Adipose tissue (tissue), 3 donors: Measurements from ENCODE around the gene ATP2C1. TPM values are rescaled to one million over a fixed set of nuclear protein-coding genes. Genes with fewer than 3 reads are reported as not detected.
"Not testable (repeated sequence)": the region's sequence is repeated elsewhere in the genome, so short reads cannot be mapped to it uniquely, and the experiment has no call there.

ENCODE experiments used
- H3K27ac ChIP-seq: one replicate; pipeline ENCODE4 v1.5.1; 2013; ENCODE audit warnings: low read depth, low read length
- WGBS, 3 donors: extraction: QIAGEN DNeasy Blood & Tissue Kit; methylation state at CpG; one replicate each; pipeline ENCODE4 v1.1.7; 2013; 5-methylcytosine and 5-hydroxymethylcytosine counted together
- polyA plus RNA-seq, 3 donors: library from polyadenylated mRNA; stranded (reverse); fragments of 200-250 nt; gene quantifications; one replicate each; pipeline ENCODE4 v1.2.3, GENCODE V29; 2013
- donor health status: healthy with polysubstance abuse.
- donor health status: Bipolar disorder and iron deficiency.
- donor health status: healthy.

Gene ATP2C1
- polyA plus RNA-seq, 3 donors = 21.5 to 38.9 (median 26.0) TPM

DNA sequence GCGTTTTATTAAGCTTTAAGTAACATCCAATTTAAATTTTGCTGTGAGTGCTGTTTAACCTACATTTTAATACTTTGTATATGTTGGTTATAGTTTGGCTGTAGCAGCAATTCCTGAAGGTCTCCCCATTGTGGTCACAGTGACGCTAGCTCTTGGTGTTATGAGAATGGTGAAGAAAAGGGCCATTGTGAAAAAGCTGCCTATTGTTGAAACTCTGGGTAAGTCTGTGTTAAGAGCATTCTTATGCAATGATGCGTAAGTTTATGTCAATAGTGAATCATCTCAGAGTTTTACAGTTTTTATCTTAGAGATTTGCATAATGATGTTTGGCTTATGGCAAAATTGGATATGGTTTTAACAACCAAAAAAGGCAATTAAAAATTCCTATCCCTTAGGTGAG, 70.0 kb downstream of the ATP2C1 start:
- 81 to 96% (median 82%) methylated on average over 3 of the region's 3 CpGs for WGBS, 3 donors
- H3K27ac ChIP-seq = no peak overlapping the region

DNA sequence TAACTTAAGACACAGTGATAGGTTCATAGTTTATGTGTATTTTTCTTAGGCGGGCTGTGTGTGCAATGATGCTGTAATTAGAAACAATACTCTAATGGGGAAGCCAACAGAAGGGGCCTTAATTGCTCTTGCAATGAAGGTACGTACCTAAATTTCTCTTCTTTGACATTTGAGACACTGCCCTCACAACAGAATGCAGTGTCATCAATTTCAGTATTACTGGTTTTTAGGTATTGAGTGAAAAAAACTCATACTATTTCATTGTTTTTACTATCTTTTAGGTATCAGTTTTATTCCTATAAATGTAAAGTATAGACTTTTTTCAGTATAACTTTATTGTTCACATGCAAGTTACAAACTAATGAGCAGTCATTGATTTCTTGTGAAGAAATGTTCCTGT, 73.4 kb downstream of the ATP2C1 start:
- WGBS, 3 donors = 96 to 99% (median 97%) methylated on average over 2 of the region's 2 CpGs
- no peak overlapping the region for H3K27ac ChIP-seq

DNA sequence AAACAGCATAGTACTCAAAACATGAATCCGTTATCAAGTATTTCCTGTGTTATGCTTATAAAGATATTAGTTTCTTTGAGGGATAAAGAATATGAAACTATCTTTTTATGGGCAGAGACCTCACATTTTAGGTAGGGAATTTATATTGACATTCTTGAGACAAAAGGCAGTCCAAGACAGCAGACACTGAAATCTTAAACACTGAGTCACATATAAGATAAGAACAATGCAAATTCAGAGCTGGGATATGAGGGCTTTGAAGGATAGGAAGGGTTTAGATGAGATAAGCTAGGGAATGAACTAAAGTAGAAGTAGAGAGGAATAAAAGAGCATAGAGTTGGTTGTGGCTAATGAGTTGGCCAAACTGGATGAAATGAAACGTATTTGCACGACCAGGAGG, 74.3 kb downstream of the ATP2C1 start:
- no peak overlapping the region for H3K27ac ChIP-seq
- WGBS, 3 donors = 85 to 95% (median 95%) methylated on average over 3 of the region's 3 CpGs

- H3K27ac ChIP-seq = no peak overlapping the region
- 98 to 100% (median 99%) methylated on average over 2 of the region's 2 CpGs for WGBS, 3 donors
Observed at GRCh38 chr3:130969621-130970020, 75.7 kb downstream of the ATP2C1 start.

DNA sequence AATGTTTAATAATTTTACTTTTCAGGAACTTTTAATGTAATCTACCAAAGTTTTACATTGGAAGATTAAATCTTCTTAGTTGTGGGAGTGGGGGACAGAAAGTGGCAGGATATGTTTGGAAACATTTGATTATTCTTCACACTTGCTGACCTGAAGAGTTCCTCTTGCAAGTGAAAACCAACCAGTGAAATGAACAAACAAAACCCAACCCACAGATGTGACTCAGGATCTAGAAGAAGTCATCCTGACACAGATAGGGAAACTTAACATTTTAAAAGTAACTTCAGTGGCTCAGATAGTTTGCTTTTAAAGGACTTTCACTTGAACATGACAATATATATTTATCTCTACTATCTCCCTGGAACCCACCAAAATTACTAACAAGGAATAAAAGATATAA, 77.3 kb downstream of the ATP2C1 start:
- no peak overlapping the region for H3K27ac ChIP-seq

GRCh38 chr3:130972592-130972991, 78.7 kb downstream of the ATP2C1 start:
- not testable (repeated sequence) for H3K27ac ChIP-seq
- 95 to 100% (median 95%) methylated on average over 2 of the region's 2 CpGs for WGBS, 3 donors

- 84 to 90% (median 88%) methylated on average over 5 of the region's 5 CpGs for WGBS, 3 donors
- H3K27ac ChIP-seq = no peak overlapping the region
Observed at GRCh38 chr3:130973406-130973805, 79.5 kb downstream of the ATP2C1 start.

DNA sequence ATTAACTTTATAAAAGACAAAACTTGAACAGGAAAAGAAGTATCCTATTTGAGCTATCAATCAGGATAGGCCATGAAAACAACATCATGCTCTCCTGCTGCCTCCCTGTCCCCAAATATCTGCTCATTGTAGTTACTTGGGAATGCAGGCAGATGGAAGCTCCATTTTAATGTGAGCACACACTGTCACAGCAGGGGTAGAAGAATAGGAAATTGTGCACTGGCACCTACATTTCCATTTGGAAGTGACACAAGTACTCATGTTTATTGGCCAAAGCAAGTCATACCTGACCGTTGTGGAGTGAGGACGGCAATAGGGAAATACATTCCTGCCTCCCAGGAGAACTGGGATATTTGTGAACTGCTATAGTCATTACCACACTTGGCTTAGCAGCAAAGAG, 80.3 kb downstream of the ATP2C1 start:
- WGBS, 3 donors = 82 to 97% (median 95%) methylated on average over 2 of the region's 2 CpGs

GRCh38 chr3:130975251-130975650, 81.4 kb downstream of the ATP2C1 start:
- whole genome bisulfite sequencing, 3 donors = 95 to 99% (median 99%) methylated on average over 3 of the region's 3 CpGs

More for the DNA sequence above, 80.3 kb downstream of the ATP2C1 start:
- H3K27ac ChIP-seq = no peak overlapping the region

DNA sequence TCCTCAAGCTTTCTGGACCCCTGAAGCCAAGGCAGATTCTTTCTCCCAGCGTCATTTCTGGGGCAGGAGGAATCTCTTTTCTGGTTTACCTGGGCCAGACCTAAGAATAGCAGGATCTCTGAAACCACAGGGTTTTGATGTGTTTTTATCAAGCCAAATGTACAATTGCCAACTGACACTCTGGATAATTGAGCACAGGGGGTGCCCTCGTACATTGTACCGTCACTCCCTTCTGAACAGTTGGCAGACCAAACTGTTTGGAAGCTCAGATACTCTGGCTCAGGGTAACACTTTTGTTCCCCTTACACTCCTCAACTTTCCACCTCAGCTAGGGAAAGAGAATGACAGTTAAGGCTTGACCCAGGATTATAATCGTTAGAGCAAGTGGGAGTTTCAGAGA, 82.8 kb downstream of the ATP2C1 start:
- WGBS, 3 donors = 75 to 89% (median 81%) methylated on average over 4 of the region's 4 CpGs
- no peak overlapping the region for H3K27ac ChIP-seq

More at GRCh38 chr3:130975251-130975650, 81.4 kb downstream of the ATP2C1 start:
- no peak overlapping the region for H3K27ac ChIP-seq

- H3K27ac ChIP-seq = no peak overlapping the region
- WGBS, 3 donors = 73 to 91% (median 84%) methylated on average over 2 of the region's 2 CpGs
Observed at GRCh38 chr3:130979117-130979516, 85.2 kb downstream of the ATP2C1 start.

- H3K27ac ChIP-seq = no peak overlapping the region
- WGBS, 3 donors = 88 to 95% (median 91%) methylated on average over 2 of the region's 2 CpGs
Observed at GRCh38 chr3:130981469-130981868, 87.6 kb downstream of the ATP2C1 start.

DNA sequence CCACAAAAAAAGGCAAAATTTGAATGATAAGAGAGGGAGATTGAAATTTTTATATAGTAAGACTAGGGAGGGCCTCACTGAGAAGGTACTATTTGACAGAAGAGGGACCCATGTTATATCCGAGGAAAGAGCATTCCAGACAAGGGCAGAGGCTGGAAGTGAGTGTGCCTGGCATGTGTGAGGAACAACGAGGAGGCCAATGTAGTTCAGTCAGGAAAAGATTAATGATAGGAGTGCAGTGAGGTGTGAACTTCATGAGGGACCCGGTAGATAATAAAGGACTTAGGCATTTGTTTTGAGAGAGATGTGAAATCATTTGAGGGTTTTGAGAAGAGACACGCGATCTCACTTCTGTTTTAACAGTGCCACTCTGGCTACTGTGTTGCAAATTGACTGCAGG, 96.4 kb downstream of the ATP2C1 start:
- WGBS, 3 donors = 63 to 74% (median 63%) methylated on average over 5 of the region's 5 CpGs
- no peak overlapping the region for H3K27ac ChIP-seq

- WGBS, 3 donors = 95 to 97% (median 96%) methylated on average over 5 of the region's 5 CpGs
- no peak overlapping the region for H3K27ac ChIP-seq
Observed at GRCh38 chr3:130991126-130991525, 97.2 kb downstream of the ATP2C1 start.

DNA sequence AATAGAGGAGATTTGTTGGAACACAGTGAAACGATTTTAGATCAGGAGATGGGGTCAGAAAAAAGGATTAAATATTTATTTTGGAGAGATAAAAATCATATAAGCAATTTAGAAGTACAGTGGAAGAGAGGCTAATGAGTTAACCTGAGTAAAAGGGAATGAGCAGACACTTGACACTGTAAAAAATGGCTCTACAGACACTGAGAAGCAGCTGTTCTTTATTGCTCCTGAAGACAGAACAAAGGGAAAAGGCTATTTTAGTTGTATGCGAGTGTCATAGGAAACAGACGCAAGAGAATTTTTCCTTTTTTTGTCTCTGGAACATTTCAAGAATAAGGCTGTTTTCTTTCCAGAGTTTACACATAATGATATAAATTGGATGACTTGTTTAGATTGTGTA, 98.5 kb downstream of the ATP2C1 start:
- WGBS, 3 donors = 75 to 90% (median 85%) methylated on average over 3 of the region's 3 CpGs
- H3K27ac ChIP-seq = no peak overlapping the region

- WGBS, 3 donors = 74 to 95% (median 77%) methylated on average over 7 of the region's 7 CpGs
- H3K27ac ChIP-seq = no peak overlapping the region
Observed at GRCh38 chr3:130997289-130997688, 103.4 kb downstream of the ATP2C1 start.

GRCh38 chr3:131001071-131001470, 107.2 kb downstream of the ATP2C1 start:
- WGBS, 3 donors = 73 to 86% (median 83%) methylated on average over 1 of the region's 1 CpG
- no peak overlapping the region for H3K27ac ChIP-seq

GRCh38 chr3:131004603-131005002, 110.7 kb downstream of the ATP2C1 start:
- no peak overlapping the region for H3K27ac ChIP-seq
- whole genome bisulfite sequencing, 3 donors = 95 to 98% (median 97%) methylated on average over 1 of the region's 1 CpG

GRCh38 chr3:131007256-131007655, 113.4 kb downstream of the ATP2C1 start:
- 92 to 97% (median 94%) methylated on average over 2 of the region's 2 CpGs for WGBS, 3 donors
- no peak overlapping the region for H3K27ac ChIP-seq

GRCh38 chr3:131007782-131008181, 113.9 kb downstream of the ATP2C1 start:
- 94 to 99% (median 97%) methylated on average over 2 of the region's 2 CpGs for WGBS, 3 donors
- no peak overlapping the region for H3K27ac ChIP-seq

- WGBS, 3 donors = 92 to 95% (median 92%) methylated on average over 1 of the region's 1 CpG
- H3K27ac ChIP-seq = no peak overlapping the region
Observed at GRCh38 chr3:131008326-131008725, 114.4 kb downstream of the ATP2C1 start.
